HL-60/S4 treated with retinoic acid at 250 ng/mL for 4 days and 3 days (cell line): Measurements from ENCODE around the gene MGA.
"Not testable (repeated sequence)": the region's sequence is repeated elsewhere in the genome, so short reads cannot be mapped to it uniquely, and the experiment has no call there.

Experiments
- in situ Hi-C: fragments of 300-500 bp; cut with MboI; formaldehyde crosslinking; loops from 2 replicates; pipeline ENCODE4 v1.7.0; 2022; ENCODE audit warnings: low sequenced_read_pairs

The MGA gene

GRCh38 chr15:41703120-41703519, 42.9 kb downstream of the MGA start:
- in situ Hi-C loops, result no loop called here

- in situ Hi-C loops, result no loop called here
Observed at GRCh38 chr15:41713047-41713446, 52.8 kb downstream of the MGA start.

GRCh38 chr15:41714291-41714690, 54.1 kb downstream of the MGA start:
- in situ Hi-C loops, result no loop called here

- in situ Hi-C loops, result no loop called here
Observed at GRCh38 chr15:41716864-41717263, 56.7 kb downstream of the MGA start.

GRCh38 chr15:41727143-41727542, 66.9 kb downstream of the MGA start:
- in situ Hi-C loops, result no loop called here

GRCh38 chr15:41728061-41728460, 67.9 kb downstream of the MGA start:
- in situ Hi-C loops, result not testable (repeated sequence)

GRCh38 chr15:41730543-41730942, 70.3 kb downstream of the MGA start:
- in situ Hi-C loops, result no loop called here

- in situ Hi-C loops, result no loop called here
Observed at GRCh38 chr15:41732483-41732882, 72.3 kb downstream of the MGA start.

GRCh38 chr15:41734079-41734478, 73.9 kb downstream of the MGA start:
- in situ Hi-C loops, result no loop called here

- in situ Hi-C loops, result no loop called here
Observed at GRCh38 chr15:41735046-41735445, 74.8 kb downstream of the MGA start.

- in situ Hi-C loops, result not testable (repeated sequence)
Observed at GRCh38 chr15:41735492-41735891, 75.3 kb downstream of the MGA start.

- in situ Hi-C loops, result no loop called here
Observed at GRCh38 chr15:41746802-41747201, 86.6 kb downstream of the MGA start.

GRCh38 chr15:41756198-41756597, 96.0 kb downstream of the MGA start:
- in situ Hi-C loops, result no loop called here

- in situ Hi-C loops, result no loop called here
Observed at GRCh38 chr15:41772720-41773331, 112.6 kb downstream of the MGA start.

GRCh38 chr15:41773332-41773728, 113.1 kb downstream of the MGA start:
- in situ Hi-C loops, result no loop called here

GRCh38 chr15:41773729-41774061, 113.5 kb downstream of the MGA start:
- in situ Hi-C loops, result no loop called here

- in situ Hi-C loops, result no loop called here
Observed at GRCh38 chr15:41774062-41774881, 114.1 kb downstream of the MGA start, which contains the start of gene MAPKBP1. Gene MAPKBP1 (plus strand): TSS chr15:41774484. CDS start chr15:41775276, 792 bp downstream.

- in situ Hi-C loops, result no loop called here
Observed at GRCh38 chr15:41774882-41775417, 114.7 kb downstream of the MGA start.

GRCh38 chr15:41775651-41776050, 115.4 kb downstream of the MGA start:
- in situ Hi-C loops, result no loop called here

- in situ Hi-C loops, result no loop called here
Observed at GRCh38 chr15:41777421-41777973, 117.3 kb downstream of the MGA start.

GRCh38 chr15:41778521-41778920, 118.3 kb downstream of the MGA start:
- in situ Hi-C loops, result no loop called here

- in situ Hi-C loops, result no loop called here
Observed at GRCh38 chr15:41779662-41780157, 119.5 kb downstream of the MGA start.
